ENCODE measurements around the gene JPH3.

The JPH3 gene

DNA sequence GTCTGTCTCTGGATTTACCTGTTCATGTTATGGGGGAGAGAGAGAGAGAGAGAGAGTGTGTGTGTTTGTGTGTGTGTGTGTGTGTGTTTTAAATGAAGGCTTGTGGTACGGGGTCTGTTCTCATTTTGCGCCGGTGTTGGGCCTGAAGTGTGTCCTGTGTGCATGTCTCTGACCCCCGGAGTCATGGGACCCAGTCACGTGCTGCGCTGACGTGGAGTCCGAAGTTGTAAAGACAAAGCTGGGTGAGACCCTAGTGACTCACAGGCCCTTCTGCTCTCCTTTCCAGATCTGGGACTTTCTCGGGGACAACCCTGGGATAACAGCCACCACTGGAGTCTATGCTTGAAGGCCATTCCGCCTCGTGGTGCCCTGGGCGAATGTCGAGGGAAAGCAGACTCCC lies 35.0 kb downstream of the JPH3 start:
- no peak for TF ChIP-seq GATA3 (IDR thresholded peaks at IDR 0.05; ENCODE audit: low read depth, low read length)
- no peak for TF ChIP-seq GATA2 (IDR thresholded peaks at IDR 0.05; ENCODE audit: low read depth, low read length)

DNA sequence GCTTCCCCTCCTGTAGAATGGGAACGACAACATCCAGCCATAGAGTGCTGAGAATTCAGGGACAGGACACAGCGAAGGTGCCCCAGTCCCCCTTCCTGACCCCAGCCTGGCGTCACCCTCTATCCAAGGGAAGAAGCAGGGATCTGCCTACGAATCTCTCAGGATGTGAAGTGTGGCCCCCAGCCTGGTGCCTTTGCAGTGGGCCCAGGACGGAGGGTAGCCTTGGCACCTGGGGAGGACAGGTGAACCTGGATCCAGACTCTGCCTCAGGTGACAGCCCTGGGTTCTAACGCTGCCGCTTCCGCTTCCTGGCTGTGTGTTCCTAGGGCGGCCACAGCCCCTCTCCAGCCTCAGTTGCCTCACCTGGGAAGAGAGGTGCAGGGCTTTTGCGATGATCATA lies 36.4 kb downstream of the JPH3 start:
- TF ChIP-seq GATA2 (IDR thresholded peaks at IDR 0.05; ENCODE audit: low read depth, low read length) = no peak
- TF ChIP-seq GATA3 (IDR thresholded peaks at IDR 0.05; ENCODE audit: low read depth, low read length) = no peak

DNA sequence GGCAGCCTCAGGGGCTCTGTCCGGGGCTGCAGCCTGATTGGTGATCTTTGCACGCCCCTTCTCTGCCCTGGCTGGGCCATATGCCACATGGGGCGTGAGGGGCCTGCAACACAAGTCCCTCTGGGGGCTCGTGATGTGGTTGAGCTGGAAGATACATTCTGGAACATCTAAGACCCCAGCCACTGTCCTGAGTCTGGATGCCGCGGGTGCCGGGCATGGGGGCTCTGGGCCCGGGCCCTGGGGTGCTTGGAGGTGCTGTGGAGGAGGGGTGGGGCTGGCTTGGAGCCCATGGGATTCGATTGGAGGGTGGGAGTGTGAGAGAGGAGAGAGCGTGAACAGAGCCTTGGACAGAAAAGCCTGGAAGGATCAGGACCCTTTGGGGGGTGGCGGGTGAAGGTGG lies 39.4 kb downstream of the JPH3 start:
- TF ChIP-seq GATA2 (IDR thresholded peaks at IDR 0.05; ENCODE audit: low read depth, low read length) = no peak
- TF ChIP-seq GATA3 (IDR thresholded peaks at IDR 0.05; ENCODE audit: low read depth, low read length) = no peak

DNA sequence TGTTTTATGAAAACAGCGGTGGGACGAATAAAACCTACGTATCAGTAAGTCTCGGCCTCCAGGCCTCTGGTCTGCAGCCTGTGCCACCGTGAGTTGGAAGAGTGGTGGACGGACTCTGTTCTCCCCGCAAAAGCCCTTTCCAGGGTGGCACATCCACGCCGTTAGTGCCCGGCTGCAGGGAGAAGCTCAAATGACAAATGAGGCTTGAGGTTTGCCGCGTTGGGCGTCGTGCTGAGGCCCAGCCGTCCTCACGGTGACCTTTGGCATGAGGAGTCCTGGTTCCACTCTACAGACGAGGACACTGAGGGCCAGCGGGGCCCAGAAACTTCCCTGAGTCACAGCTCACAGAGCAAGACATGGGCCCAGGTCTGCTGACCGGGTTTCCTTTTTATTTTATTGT lies 40.2 kb downstream of the JPH3 start:
- TF ChIP-seq GATA3 (IDR thresholded peaks at IDR 0.05; ENCODE audit: low read depth, low read length) (no peak), GATA2 (IDR thresholded peaks at IDR 0.05; ENCODE audit: low read depth, low read length) (no peak)

DNA sequence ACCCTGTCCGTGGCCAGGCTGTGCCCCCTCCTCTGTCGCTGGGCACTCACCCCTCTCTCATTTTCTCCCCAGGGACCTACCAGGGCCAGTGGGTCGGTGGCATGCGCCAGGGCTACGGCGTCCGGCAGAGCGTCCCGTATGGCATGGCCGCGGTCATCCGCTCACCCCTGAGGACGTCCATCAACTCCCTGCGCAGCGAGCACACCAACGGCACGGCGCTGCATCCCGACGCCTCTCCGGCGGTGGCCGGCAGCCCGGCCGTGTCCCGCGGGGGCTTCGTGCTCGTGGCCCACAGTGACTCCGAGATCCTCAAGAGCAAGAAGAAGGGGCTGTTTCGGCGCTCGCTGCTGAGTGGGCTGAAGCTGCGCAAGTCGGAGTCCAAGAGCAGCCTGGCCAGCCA lies 41.9 kb downstream of the JPH3 start:
- TF ChIP-seq GATA3 (IDR thresholded peaks at IDR 0.05; ENCODE audit: low read depth, low read length) (no peak), GATA2 (IDR thresholded peaks at IDR 0.05; ENCODE audit: low read depth, low read length) (no peak)

DNA sequence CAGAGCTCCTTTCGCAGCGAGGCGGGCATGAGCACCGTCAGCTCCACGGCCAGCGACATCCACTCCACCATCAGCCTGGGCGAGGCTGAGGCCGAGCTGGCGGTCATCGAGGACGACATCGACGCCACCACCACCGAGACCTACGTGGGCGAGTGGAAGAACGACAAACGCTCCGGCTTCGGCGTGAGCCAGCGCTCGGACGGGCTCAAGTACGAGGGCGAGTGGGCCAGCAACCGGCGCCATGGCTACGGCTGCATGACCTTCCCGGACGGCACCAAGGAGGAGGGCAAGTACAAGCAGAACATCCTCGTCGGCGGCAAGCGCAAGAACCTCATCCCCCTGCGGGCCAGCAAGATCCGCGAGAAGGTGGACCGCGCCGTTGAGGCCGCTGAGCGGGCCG lies 42.3 kb downstream of the JPH3 start:
- no peak for TF ChIP-seq GATA2 (IDR thresholded peaks at IDR 0.05; ENCODE audit: low read depth, low read length)
- no peak for TF ChIP-seq GATA3 (IDR thresholded peaks at IDR 0.05; ENCODE audit: low read depth, low read length)

DNA sequence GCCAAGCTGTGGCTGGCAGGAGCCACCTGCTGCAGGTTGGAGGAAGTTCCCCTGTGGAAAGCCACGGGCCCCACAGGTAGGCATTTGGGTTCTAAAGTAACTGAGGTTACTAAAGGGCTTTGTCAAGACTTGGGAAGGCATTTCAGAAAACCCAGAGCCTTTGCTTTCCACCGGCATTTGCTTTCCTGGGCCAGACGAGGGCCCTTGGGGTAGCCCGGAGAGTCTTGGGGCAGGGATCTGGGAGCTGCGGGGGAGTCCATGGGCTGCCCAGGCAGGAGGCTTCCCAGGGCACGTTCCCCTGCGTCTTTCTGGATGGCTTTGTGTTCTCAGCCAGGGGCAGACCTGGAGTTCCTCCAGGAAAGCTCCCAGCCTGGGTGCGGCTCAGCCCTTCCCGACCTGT lies 43.5 kb downstream of the JPH3 start:
- TF ChIP-seq GATA2 (IDR thresholded peaks at IDR 0.05; ENCODE audit: low read depth, low read length) (no peak), GATA3 (IDR thresholded peaks at IDR 0.05; ENCODE audit: low read depth, low read length) (no peak)

DNA sequence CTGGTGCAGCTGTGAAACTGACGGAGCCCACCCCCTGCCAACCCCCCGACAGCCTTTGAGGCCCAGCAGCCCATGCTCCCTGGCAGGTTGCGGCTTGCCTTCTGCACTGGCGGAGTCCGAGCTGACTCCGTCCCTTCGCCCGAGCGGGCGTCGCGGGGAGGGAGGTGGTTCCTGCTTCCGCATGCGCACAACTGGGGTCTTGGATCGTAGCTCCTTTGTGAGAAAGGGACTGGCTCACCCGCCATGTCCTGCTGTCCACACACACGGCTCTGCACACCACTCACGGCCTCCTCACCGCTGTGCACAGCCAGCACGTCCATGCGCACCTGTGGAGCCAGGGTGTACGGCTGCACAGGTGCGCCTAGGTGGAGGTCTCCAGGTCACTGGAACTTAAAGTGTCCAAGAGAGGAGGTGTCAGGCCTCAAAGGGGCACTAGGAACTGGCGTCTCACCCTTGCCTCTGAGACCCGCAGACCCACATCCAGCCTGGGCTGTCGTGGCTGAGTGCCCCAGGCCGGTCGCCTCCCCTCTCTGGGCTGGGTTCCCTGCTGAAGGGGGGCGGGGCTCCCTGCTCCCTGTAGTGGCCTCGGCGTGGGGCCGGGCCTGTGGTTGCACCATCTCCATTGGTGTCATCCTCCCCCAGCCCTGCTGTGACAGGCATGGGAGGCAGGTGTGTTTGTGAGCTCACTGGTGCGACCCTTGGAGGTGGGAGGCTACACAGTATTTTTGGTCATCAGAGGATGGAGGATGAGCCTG lies 45.3 kb downstream of the JPH3 start:
- TF ChIP-seq GATA2 (IDR thresholded peaks at IDR 0.05; ENCODE audit: low read depth, low read length) = no peak
- TF ChIP-seq GATA3 (IDR thresholded peaks at IDR 0.05; ENCODE audit: low read depth, low read length) = no peak

DNA sequence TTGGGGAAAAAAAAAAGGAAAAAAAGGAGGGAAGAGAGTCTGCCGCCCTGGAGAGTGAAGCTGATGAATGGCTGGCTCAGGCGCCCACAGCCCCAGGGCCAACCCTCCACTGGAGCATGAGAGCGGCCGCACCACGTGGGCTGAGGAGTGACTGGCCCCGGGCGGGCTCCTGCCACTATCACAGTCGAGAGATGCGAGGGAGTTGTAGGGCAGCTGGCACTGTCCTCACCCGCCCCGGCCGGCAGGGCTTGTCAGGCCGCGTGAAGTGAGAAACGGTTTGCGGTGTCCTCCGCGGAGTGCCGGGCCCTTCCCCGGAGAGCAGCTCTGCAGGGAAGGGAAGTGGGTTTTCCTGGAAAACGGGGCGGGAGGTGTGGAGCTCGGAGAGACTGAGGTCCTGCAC lies 45.9 kb downstream of the JPH3 start:
- no peak for TF ChIP-seq GATA3 (IDR thresholded peaks at IDR 0.05; ENCODE audit: low read depth, low read length)
- TF ChIP-seq GATA2 (IDR thresholded peaks at IDR 0.05; ENCODE audit: low read depth, low read length) = no peak

DNA sequence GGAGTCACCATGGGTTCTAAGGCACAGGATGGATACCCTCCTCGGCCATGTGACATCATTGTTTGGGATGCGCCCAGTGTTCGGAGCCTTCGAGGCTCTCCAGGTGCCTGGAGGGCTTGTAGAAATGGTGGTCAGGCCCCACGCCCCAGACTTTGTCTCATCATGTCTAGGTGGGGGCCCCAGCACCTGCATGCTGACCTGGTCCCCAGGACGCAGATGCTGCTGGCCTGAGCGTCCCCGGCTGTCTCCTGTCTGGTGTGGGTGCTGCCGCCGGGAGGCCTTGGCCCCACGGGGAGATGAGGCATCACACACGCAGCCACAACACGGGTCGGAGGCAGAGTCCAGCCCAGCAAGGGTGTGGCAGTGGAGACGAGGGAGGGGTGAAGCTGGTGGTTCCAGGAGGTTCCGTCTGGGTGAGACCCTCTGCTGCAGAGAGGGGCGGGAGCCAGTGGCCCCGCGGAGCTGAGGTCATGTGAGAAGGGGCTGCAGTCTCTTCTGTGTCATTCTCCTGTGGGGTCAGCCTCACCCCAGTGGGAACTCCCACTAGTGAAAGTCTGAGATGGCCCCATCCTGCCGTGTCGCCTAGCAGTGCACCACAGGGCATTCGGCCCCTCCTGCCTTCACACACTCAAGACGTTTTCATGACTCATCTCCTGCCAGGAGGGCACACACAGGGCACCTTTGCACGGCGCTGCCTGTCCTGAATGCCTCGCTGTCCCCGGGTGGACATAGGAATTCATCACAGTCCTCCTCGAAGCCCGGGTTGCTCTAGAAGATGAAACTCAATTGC lies 46.6 kb downstream of the JPH3 start:
- TF ChIP-seq GATA2 (IDR thresholded peaks at IDR 0.05; ENCODE audit: low read depth, low read length) (no peak), GATA3 (IDR thresholded peaks at IDR 0.05; ENCODE audit: low read depth, low read length) (no peak)

DNA sequence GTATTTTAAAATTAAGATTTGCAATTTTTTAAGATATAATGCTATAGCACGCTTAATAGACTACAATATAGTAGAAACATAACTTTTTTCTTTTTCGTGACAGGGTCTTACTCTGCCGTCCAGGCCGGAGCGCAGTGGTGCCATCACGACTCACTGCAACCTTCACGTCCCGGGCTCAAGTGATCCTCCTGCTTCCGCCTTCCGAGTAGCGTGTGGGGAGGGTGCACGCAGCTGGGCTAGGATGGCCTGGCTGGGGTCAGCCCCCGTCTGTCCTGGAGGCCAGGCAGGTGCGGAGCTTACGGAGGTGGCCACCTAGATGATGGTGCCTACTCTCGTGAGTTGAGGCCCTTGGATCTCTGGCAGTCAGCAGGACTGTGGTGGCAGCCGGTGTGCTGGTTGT lies 50.1 kb downstream of the JPH3 start:
- TF ChIP-seq GATA3 (IDR thresholded peaks at IDR 0.05; ENCODE audit: low read depth, low read length) (no peak), GATA2 (IDR thresholded peaks at IDR 0.05; ENCODE audit: low read depth, low read length) (no peak)

DNA sequence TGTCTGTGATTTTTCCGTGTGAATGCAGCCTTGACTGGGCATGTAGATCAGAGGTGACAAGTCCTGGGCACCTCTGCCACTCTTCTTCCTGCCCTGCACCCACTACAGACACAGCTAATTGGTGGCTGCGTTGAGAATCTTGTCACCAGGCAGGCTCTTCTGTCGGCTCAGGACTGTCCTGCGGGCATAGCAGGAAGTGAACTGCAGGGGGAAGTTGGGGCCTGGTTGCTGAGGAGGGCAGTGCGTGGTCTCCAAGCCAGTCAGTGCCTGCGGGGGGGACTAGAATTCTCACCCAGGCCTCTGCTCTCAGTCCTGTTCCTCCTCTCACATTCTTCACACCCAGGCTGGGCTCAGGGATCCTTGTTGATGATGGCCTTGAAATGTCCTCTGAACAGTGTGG lies 50.5 kb downstream of the JPH3 start:
- TF ChIP-seq GATA3 (IDR thresholded peaks at IDR 0.05; ENCODE audit: low read depth, low read length) (no peak), GATA2 (IDR thresholded peaks at IDR 0.05; ENCODE audit: low read depth, low read length) (no peak)

DNA sequence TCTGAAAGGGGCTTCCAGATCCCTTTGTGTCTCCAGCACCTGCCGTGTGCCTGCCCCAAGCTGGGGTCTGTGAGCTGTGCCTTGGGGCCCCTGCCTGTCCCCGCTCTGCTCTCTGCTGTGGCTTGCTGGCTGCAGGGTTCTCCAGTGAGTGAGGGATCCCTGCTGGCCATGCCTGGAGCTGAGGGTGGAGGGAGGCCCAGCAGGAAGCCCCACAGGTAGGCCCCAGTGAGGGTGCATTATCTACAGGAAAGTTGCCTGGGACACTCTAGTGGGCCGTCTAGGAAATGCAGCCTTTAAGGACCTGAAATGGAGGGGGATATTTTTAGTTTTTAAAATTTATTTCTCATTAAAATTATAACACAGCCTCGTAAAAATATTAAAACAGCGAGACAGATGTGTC lies 50.9 kb downstream of the JPH3 start:
- TF ChIP-seq GATA3 (IDR thresholded peaks at IDR 0.05; ENCODE audit: low read depth, low read length) (no peak), GATA2 (IDR thresholded peaks at IDR 0.05; ENCODE audit: low read depth, low read length) (no peak)

DNA sequence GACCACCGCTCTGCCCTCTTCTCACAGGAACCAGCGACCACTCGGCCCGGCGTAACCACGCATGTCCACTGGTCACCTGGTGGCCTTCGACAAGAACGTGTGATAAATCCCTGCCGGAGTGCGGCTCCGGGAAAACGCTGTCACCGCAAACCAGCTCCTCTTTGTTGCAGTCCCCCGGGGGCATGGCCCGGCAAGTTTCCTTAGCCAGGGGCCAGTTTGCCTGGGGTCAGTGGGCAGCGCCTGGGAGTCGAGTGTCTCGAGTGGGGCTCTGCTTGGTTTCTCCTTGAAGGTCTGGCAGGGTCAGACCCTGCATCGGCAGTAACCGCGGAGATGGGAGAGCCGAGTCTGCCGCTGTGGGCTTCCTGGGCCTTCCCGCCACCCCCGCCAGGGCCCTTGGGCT lies 52.5 kb downstream of the JPH3 start:
- TF ChIP-seq GATA3 (IDR thresholded peaks at IDR 0.05; ENCODE audit: low read depth, low read length) (no peak), GATA2 (IDR thresholded peaks at IDR 0.05; ENCODE audit: low read depth, low read length) (no peak)

DNA sequence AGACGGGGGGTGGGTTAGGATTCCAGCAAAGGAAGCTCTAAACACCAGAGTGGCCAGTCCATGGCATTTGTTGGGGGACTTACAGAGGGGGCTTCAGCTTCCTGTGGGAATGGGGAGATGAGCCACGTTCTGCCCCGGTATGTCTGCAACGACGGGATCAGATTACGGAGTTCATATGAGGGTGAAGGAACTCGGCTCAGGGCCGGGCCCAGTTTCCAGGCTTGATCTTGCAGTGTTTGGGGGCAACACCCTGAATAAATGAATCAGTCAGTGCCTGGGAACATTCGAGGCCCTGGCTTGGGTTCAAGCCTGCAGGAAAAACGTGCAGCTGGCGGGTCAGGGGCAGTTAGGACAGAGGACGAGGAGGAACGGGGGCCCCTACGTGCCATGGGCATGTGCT lies 54.0 kb downstream of the JPH3 start:
- TF ChIP-seq GATA2 (IDR thresholded peaks at IDR 0.05; ENCODE audit: low read depth, low read length) (no peak), GATA3 (IDR thresholded peaks at IDR 0.05; ENCODE audit: low read depth, low read length) (no peak)

All from SH-SY5Y (cell line).